K562 (cell line): ENCODE results near the gene HIVEP1. TPM values are rescaled to one million over a fixed set of nuclear protein-coding genes. Genes with fewer than 3 reads are reported as not detected.

ENCODE experiments used
- ATAC-seq: fragments of 200-7000 bp; cut with Tn5 transposase; 3 replicates; pipeline ENCODE4 v1.9.1; 2020; ENCODE audit warnings: moderate library complexity
- BruUV-seq: library from RNA; stranded (reverse); fragments of 400-500 nt; replicated peaks from 2 replicates; lab custom pipeline; 2021; lab: Mats Ljungman, UMichigan
- CTCF ChIA-PET: fragments of 300-600 bp; formaldehyde crosslinking; extraction: SDS; loops from one replicate; lab custom pipeline; 2021; ENCODE audit warnings: low intra/inter-chr PET ratio; lab: Yijun Ruan, JAX
- POLR2A ChIA-PET: fragments of 300-600, 350-650 bp; sonication (Branson Sonifier 250); formaldehyde crosslinking; extraction: SDS; loops from one replicate; lab custom pipeline; 2021; ENCODE audit warnings: antibody characterized with exemption, inconsistent platforms; lab: Yijun Ruan, JAX
- DNase-seq, 4 experiments: peaks; one replicate each; pipeline versions ENCODE4 v3.0.0 to v3.0.0-alpha.2; 2011 to 2018; ENCODE audit warnings: low spot score in 3 of 4, mixed read lengths in 3 of 4; ENCODE audit errors: extremely low read depth in 1 of 4
- FAIRE-seq: peaks from 2 replicates; lab custom pipeline; 2011; peaks lifted over from hg19 to GRCh38; lab: Jason Lieb, UNC
- H2AFZ ChIP-seq: 2 replicates; pipeline ENCODE4 v1.6.0; 2011; ENCODE audit warnings: low read depth, low read length, control low read depth, inconsistent platforms
- H3K27ac ChIP-seq: fragments of 200-600 bp; 3 replicates; pipeline ENCODE4 v1.8.0; 2011; ENCODE audit warnings: low read depth, mild to moderate bottlenecking, control low read depth, inconsistent platforms, low read length, moderate library complexity, mixed read lengths; ENCODE audit errors: extremely low read depth
- H3K27me3 ChIP-seq, 2 experiments: fragments of 300-600 bp in 1 of 2; 2 replicates in 1 of 2; 3 replicates in 1 of 2; pipeline versions ENCODE4 v1.6.0 to v1.8.0; 2011; ENCODE audit warnings: inconsistent platforms in 2 of 2, low read length in 2 of 2, mild to moderate bottlenecking in 1 of 2, mixed read lengths in 1 of 2, moderate library complexity in 1 of 2; ENCODE audit not compliant: control insufficient read depth in 2 of 2, insufficient read depth in 2 of 2
- H3K36me3 ChIP-seq: fragments of 300-600 bp; 3 replicates; pipeline ENCODE4 v1.8.0; 2011; ENCODE audit warnings: mild to moderate bottlenecking, low read length, inconsistent platforms; ENCODE audit not compliant: control insufficient read depth, insufficient read depth
- H3K4me1 ChIP-seq, 2 experiments: fragments of 200-600 bp in 1 of 2; replicated peaks in 1 of 2; 2 replicates in 1 of 2; 3 replicates in 1 of 2; pipeline versions ENCODE4 v1.5.1 to v1.8.0; 2011; ENCODE audit warnings: inconsistent platforms in 2 of 2, low read length in 2 of 2, mild to moderate bottlenecking in 1 of 2, mixed read lengths in 1 of 2, moderate library complexity in 1 of 2; ENCODE audit not compliant: control insufficient read depth in 2 of 2, insufficient read depth in 2 of 2
- H3K4me2 ChIP-seq: 2 replicates; pipeline ENCODE4 v1.6.1; 2011; ENCODE audit warnings: low read length, control low read depth, inconsistent platforms, mixed read lengths; ENCODE audit not compliant: insufficient read depth
- H3K4me3 ChIP-seq: fragments of 200-600 bp; sonication (generic), shearing (Covaris generic); 2 replicates; pipeline ENCODE4 v1.5.1; 2016; ENCODE audit warnings: control low read depth, inconsistent platforms
- H3K79me2 ChIP-seq: fragments of 200-600 bp; 3 replicates; pipeline ENCODE4 v1.8.0; 2011; ENCODE audit warnings: low read length, inconsistent platforms; ENCODE audit not compliant: control insufficient read depth, insufficient read depth
- H3K9ac ChIP-seq, 2 experiments: 2 replicates each; pipeline versions ENCODE4 v1.6.0 to v1.6.1; 2011; ENCODE audit warnings: low read depth in 2 of 2, low read length in 2 of 2, control low read depth in 1 of 2, inconsistent platforms in 1 of 2, mild to moderate bottlenecking in 1 of 2, mixed read lengths in 1 of 2; ENCODE audit not compliant: insufficient read depth in 1 of 2
- H3K9me1 ChIP-seq: one replicate; pipeline ENCODE4 v1.6.0; 2011; ENCODE audit warnings: inconsistent platforms, mild to moderate bottlenecking, low read length, moderate library complexity; ENCODE audit not compliant: control insufficient read depth, insufficient read depth
- H3K9me3 ChIP-seq: replicated peaks from 2 replicates; pipeline ENCODE4 v1.5.1; 2011; ENCODE audit warnings: low read depth, low read length, inconsistent platforms; ENCODE audit not compliant: control insufficient read depth, insufficient read depth
- H4K20me1 ChIP-seq: replicated peaks from 2 replicates; pipeline ENCODE4 v1.6.1; 2011; ENCODE audit warnings: low read length, inconsistent platforms, mixed read lengths; ENCODE audit not compliant: control insufficient read depth, insufficient read depth
- FOXM1 ChIP-seq, 2 experiments: fragments of 450-650 bp in 1 of 2; sonication (generic) in 1 of 2; formaldehyde crosslinking in 1 of 2; IDR thresholded peaks; 2 replicates each; pipeline versions ENCODE4 v1.6.1 to v1.9.0; 2017 to 2022; ENCODE audit warnings: low read depth in 2 of 2, mild to moderate bottlenecking in 2 of 2, missing genetic modification reagents in 1 of 2, moderate library complexity in 1 of 2
- JUND ChIP-seq, 2 experiments: IDR thresholded peaks; 2 replicates in 1 of 2; 3 replicates in 1 of 2; pipeline ENCODE4 v1.6.1; 2011; ENCODE audit warnings: borderline replicate concordance in 2 of 2, low read depth in 2 of 2, low read length in 2 of 2, improper control_type of control experiment in 1 of 2, missing biosample characterization in 1 of 2, missing genetic modification characterization in 1 of 2, missing genetic modification reagents in 1 of 2
- RBBP5 ChIP-seq: fragments of 200-600 bp; sonication (generic); IDR thresholded peaks from 2 replicates; pipeline ENCODE4 v1.6.1; 2012; ENCODE audit warnings: borderline replicate concordance, mild to moderate bottlenecking, low read length, control low read depth, inconsistent platforms; ENCODE audit not compliant: insufficient read depth, poor library complexity, severe bottlenecking
- WGBS: fragments of 100-300 bp; shearing (Covaris generic); methylation state at CpG from one replicate; pipeline ENCODE4 v1.1.6; 2016; ENCODE audit warnings: low coverage, mixed read lengths; ENCODE audit not compliant: insufficient coverage; ENCODE audit errors: missing lambda C conversion rate; 5-methylcytosine and 5-hydroxymethylcytosine counted together
- in situ Hi-C: fragments of 300-500 bp; cut with MboI; formaldehyde crosslinking; loops from 4 replicates; pipeline ENCODE4 v1.15.0; 2018; ENCODE audit warnings: inconsistent platforms, mixed read lengths
- intact Hi-C: fragments of 100-400 bp; cut with micrococcal nuclease; formaldehyde crosslinking; loops from 2 replicates; pipeline ENCODE4 v1.14.2; 2022
- polyA plus RNA-seq, 8 experiments: library from polyadenylated mRNA; depleted of rRNA in 4 of 8; stranded (reverse) in 5 of 8; unstranded in 3 of 8; fragments of >200 nt; fragmentation: Nextera tagmentation in 2 of 8; fragmentation: Illumina TruSeq in 1 of 8; extraction: Ambion mirVana in 2 of 8; extraction: Trizol in 1 of 8; gene quantifications; 2 replicates each; pipeline versions ENCODE4 v1.2.1 to v1.2.3, GENCODE V29; 2011 to 2014; ENCODE audit warnings: inconsistent platforms in 1 of 8, missing spikeins in 1 of 8
- total RNA-seq, 7 experiments: library from RNA; depleted of rRNA in 6 of 7; stranded (reverse); fragments of >200 nt in 6 of 7; fragmentation: Illumina TruSeq in 2 of 7; extraction: Trizol in 2 of 7; gene quantifications; 2 replicates each; pipeline versions ENCODE4 v1.2.1 to v1.2.3, GENCODE V29; 2011 to 2021; ENCODE audit warnings: low replicate concordance in 1 of 7
- TF ChIP-seq, protein P1 (sequence below): sonication (generic); formaldehyde crosslinking; IDR thresholded peaks from 2 replicates; pipeline ENCODE4 v1.8.1; 2023; ENCODE audit warnings: mild to moderate bottlenecking, missing genetic modification reagents

Gene HIVEP1
- total and polyA plus RNA-seq, 9 of the 15 experiments (the other 6 are each of a cell fraction or from before 2014, with no cell fraction given), result 6.0 to 33.3 (median 21.7) TPM

DNA sequence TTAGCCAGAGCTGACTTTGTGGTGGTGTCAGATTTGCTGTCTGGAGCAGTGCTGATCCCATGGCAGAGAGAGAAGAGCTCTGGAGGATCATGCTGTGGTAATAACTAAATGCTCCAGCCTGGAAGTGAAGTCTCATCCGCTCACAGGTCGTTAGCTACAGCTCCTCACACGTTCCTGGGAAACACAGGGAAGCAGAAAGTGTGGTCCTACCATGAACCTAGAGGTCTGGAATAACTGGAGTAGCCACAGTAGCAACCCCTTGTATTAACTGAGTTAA is 2.7 kb downstream of the HIVEP1 start:
- in situ Hi-C loops, result no loop called here
- Histone ChIP-seq H3K4me2 (no peak overlapping the region), H3K27me3 (no peaks in the 10 kb centered on the region; a peak in 1 of 5 replicates), H4K20me1 (no peaks in the 10 kb centered on the region), H3K9me3 (peaks cover 14% of the 10 kb centered on the region), H2AFZ (no peak overlapping the region), H3K27ac (no peak overlapping the region; the same call in 2 of the 3 replicates), H3K9ac (no peak overlapping the region), H3K4me1 (peaks cover 17 to 27% of the 10 kb centered on the region in 2 experiments; a peak in 4 of 5 replicates), H3K79me2 (peaks cover 79% of the 10 kb centered on the region), H3K4me3 (no peak overlapping the region), H3K36me3 (peaks cover 59% of the 10 kb centered on the region), H3K9me1 (no peaks in the 10 kb centered on the region)
- no peak for TF ChIP-seq JUND (IDR thresholded peaks at IDR 0.05; ENCODE audit: borderline replicate concordance, low read depth, low read length)
- TF ChIP-seq JUND (tag; IDR thresholded peaks at IDR 0.05; ENCODE audit: borderline replicate concordance, low read depth, low read length), result 0 out of 3 replicates have a peak, but pooled peaks have one; percentile 4
- 0 out of 2 replicates have a peak, but pooled peaks have one; percentile 0 for TF ChIP-seq FOXM1 (IDR thresholded peaks at IDR 0.05; ENCODE audit: low read depth)
- no peak for TF ChIP-seq FOXM1 (CRISPR knock-in tag; IDR thresholded peaks at IDR 0.05; ENCODE audit: low read depth)
- no peak for TF ChIP-seq RBBP5
- TF ChIP-seq, protein P1, sequence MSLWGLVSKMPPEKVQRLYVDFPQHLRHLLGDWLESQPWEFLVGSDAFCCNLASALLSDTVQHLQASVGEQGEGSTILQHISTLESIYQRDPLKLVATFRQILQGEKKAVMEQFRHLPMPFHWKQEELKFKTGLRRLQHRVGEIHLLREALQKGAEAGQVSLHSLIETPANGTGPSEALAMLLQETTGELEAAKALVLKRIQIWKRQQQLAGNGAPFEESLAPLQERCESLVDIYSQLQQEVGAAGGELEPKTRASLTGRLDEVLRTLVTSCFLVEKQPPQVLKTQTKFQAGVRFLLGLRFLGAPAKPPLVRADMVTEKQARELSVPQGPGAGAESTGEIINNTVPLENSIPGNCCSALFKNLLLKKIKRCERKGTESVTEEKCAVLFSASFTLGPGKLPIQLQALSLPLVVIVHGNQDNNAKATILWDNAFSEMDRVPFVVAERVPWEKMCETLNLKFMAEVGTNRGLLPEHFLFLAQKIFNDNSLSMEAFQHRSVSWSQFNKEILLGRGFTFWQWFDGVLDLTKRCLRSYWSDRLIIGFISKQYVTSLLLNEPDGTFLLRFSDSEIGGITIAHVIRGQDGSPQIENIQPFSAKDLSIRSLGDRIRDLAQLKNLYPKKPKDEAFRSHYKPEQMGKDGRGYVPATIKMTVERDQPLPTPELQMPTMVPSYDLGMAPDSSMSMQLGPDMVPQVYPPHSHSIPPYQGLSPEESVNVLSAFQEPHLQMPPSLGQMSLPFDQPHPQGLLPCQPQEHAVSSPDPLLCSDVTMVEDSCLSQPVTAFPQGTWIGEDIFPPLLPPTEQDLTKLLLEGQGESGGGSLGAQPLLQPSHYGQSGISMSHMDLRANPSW, result 0 out of 2 replicates have a peak, but pooled peaks have one; percentile 36
- no peak for ATAC-seq
- WGBS, result 88% methylated on average over 3 of the region's 3 CpGs
- no TSS peak for BruUV-seq
- intact Hi-C loops, result loop anchor here (5.0 kb wide), 1 partner anchor 62 kb away; no protein-coding TSS in a partner anchor
- POLR2A ChIA-PET, result interaction anchor here (0.7 kb wide), 1 partner anchor 337 kb away, joined by 3 read pairs; no protein-coding TSS in a partner anchor
- DNase-seq, result no peak
- FAIRE-seq, result no peak
- CTCF ChIA-PET, result no interaction called here
